ENCODE data around the gene GPX4. TPM values are rescaled to one million over a fixed set of nuclear protein-coding genes. Genes with fewer than 3 reads are reported as not detected.

GPX4 gene
- polyA plus RNA-seq, 1 of the 3 experiments (the other 2 are of a cell fraction) = 925 TPM

- Histone ChIP-seq H4K20me1 (ENCODE audit: insufficient read depth) (no peaks in the 10 kb centered on the region), H3K27me3 (ENCODE audit: insufficient read depth) (peaks cover 37% of the 10 kb centered on the region), H3K9ac (no peak overlapping the region), H3F3A (replicated peaks; ENCODE audit: insufficient read depth) (peaks cover 22% of the 10 kb centered on the region), H3K9me3 (no peaks in the 10 kb centered on the region), H3K9me2 (no peaks in the 10 kb centered on the region), H3K4me3 (ENCODE audit: low read depth in 2 of 2, low read length in 1 of 2) (no peak overlapping the region), H3K36me3 (replicated peaks in 1 of 2; ENCODE audit: control insufficient read depth in 1 of 2, insufficient read depth in 2 of 2, low read length in 1 of 2) (no peaks in the 10 kb centered on the region), H3K4me2 (no peak overlapping the region), H3K27ac (ENCODE audit: low read depth in 2 of 2, low read length in 1 of 2) (no peak overlapping the region), H2AFZ (ENCODE audit: low read depth) (no peak overlapping the region), H3K79me2 (ENCODE audit: insufficient read depth) (no peaks in the 10 kb centered on the region), H3K4me1 (ENCODE audit: control insufficient read depth in 1 of 2, insufficient read depth in 2 of 2, low read depth in 1 of 2, low read length in 1 of 2) (peaks cover 0 to 20% of the 10 kb centered on the region in 2 experiments; a peak in 1 of 4 replicates)
- CTCF ChIA-PET = interaction anchor here (0.6 to 3.2 kb wide), 3 partner anchors 15 to 45 kb away, joined by 3 to 13 read pairs (median 5); no protein-coding TSS in a partner anchor
- TF ChIP-seq YY1 (IDR thresholded peaks at IDR 0.05; ENCODE audit: low read depth) (no peak), EZH2phosphoT487 (IDR thresholded peaks at IDR 0.05; ENCODE audit: borderline replicate concordance, low read depth) (no peak), POLR2AphosphoS5 (IDR thresholded peaks at IDR 0.05; ENCODE audit: low read depth, low read length) (no peak), GATA2 (CRISPR knock-in tag; IDR thresholded peaks at IDR 0.05) (no peak), RCOR1 (IDR thresholded peaks at IDR 0.05; ENCODE audit: low read length) (no peak), TAF1 (IDR thresholded peaks at IDR 0.05; ENCODE audit: borderline replicate concordance, low read depth, low read length) (no peak), TEAD4 (IDR thresholded peaks at IDR 0.05; ENCODE audit: borderline replicate concordance, insufficient read depth) (no peak), EP300 (IDR thresholded peaks at IDR 0.05; ENCODE audit: borderline replicate concordance in 1 of 2, low read depth in 1 of 2, low read length in 1 of 2) (no peak), RFX5 (IDR thresholded peaks at IDR 0.05; ENCODE audit: low read length) (no peak), RXRA (IDR thresholded peaks at IDR 0.05; ENCODE audit: borderline replicate concordance, low read depth) (no peak), MAX (IDR thresholded peaks at IDR 0.05; ENCODE audit: low read depth) (no peak), IRF3 (IDR thresholded peaks at IDR 0.05; ENCODE audit: low read depth, low read length) (no peak), GABPA (IDR thresholded peaks at IDR 0.05; ENCODE audit: low read depth) (no peak)
- POLR2A ChIA-PET = no interaction called here
- 47% methylated on average over 17 of the region's 45 CpGs for WGBS (ENCODE audit: low lambda C conversion rate)
- no peak for DNase-seq
Measured at GRCh38 chr19:1068009-1069001, 35.5 kb upstream of the GPX4 start.
